ENCODE data around the gene MIF4GD. TPM values are rescaled to one million over a fixed set of nuclear protein-coding genes. Genes with fewer than 3 reads are reported as not detected.

Gene MIF4GD
- polyA plus RNA-seq, 1 donor = 13.1 TPM

DNA sequence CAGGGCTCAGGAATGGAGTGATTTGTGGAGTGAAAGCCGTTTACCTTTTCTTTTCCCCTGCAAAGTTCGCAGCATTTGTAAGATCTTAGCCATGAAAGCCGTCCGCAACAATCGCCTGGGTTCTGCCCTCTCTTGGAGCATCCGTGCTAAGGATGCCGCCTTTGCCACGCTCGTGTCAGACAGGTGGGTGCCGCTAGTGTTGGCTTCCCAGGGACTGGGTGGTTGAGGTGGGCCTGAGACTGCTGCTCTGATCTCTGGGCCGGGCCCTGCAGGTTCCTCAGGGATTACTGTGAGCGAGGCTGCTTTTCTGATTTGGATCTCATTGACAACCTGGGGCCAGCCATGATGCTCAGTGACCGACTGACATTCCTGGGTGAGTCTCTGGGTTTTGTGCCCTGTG, 38.2 kb downstream of the MIF4GD start:
- no peak for DNase-seq

DNA sequence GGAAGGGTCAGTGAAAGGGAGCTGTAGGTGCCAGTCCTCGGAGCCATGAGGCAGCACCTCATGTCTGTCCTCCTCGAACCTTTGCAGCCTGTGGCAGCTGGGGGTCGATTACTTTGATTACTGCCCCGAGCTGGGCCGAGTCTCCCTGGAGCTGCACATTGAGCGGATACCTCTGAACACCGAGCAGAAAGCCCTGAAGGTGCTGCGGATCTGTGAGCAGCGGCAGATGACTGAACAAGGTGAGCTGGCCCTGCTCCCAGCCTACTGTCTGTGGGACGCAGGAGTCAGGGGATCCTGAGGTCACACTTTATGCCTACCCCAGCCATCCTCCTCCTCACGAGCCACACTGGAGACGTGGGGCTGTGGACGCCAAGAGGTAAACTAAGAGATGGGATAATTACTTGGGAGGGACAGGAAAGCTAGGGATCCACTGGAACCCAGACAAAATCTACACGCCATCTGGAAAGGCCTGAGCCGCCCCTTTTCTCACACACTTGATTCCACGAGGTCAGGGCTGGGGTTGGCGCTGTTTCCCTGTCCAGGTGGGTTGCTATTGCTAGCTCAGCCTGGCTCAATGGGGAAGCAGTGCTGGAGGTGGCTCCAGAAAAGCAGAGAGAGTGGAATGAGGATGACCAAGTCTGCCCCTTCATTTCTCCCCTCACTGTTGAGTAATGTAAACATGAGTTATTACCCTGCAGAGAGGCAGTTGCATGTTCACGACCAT, 39.1 kb downstream of the MIF4GD start:
- DNase-seq = no peak

DNA sequence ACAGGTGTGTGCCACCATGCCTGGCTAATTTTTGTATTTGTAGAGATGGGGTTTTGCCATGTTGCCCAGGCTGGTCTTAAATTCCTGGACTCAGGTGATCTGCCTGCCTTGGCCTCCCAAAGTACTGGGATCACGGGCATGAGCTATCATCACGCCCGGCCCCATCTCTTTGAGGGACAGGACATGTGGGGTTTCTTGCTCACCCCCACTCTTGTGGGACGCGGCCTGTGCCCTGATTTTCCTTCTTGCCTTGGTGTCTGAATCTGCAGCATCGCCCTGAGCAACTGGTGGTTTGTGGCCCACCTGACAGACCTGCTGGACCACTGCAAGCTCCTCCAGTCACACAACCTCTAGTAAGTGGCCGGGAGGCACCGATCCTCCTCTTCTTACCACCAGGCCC, 40.0 kb downstream of the MIF4GD start:
- no peak for DNase-seq

DNA sequence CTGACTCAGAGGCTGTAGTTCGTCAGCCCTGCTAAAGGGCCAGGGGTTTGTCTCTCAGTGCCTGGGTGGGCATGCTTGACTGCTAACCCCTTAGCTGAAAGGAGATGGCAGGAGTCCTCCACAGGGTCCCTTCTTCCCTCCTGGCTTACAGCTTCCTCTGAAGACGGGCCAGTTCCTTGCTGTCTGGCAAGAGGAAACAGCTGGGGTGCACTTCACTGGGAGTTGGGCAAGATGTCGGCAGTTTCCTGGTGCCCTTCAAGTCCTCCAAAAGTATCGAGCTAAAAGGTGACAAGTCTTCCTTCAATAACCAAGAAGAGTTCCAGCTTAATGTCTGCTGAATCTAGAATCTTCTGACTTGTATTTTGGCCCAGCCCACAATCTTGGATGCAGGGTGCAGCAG, 42.2 kb downstream of the MIF4GD start:
- no peak for DNase-seq

DNA sequence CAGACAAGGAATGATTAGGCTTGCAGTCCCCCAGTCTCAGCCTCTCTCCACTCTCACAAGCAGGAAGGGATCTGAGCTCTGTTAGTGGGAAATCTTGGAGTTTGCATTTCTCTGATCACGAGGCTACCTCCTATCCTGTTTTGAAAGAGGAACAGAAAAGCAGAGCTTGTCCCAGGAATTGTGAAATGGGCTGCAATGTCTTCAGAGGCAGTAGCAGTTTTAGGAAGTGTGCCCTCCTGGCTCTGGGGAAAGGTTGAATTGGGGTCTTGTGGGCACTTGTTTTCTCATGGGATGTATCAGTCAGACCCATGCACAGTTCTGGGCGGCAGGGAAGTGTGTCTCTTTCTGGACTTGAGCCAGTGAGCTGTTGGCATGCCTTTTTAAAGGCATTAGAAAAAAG, 42.7 kb downstream of the MIF4GD start:
- no peak for DNase-seq

DNA sequence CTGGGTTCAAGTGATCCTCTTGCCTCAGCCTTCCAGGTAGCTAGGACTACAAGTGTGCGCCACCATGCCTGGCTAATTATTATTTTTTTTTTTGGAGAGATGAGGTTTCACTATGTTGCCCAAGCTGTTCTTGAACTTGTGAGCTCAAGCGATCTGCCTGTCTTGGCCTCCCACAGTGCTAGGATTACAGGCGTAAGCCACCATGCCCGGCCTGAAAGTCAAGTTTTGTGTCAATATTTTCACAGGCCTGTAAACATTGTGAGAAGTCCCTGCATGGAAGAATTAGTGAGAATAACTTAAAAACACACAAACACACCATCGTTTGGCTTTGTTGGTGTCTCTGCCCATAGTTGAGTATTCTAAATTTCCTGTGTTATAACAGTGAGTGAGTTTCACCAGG, 43.3 kb downstream of the MIF4GD start:
- DNase-seq = no peak

DNA sequence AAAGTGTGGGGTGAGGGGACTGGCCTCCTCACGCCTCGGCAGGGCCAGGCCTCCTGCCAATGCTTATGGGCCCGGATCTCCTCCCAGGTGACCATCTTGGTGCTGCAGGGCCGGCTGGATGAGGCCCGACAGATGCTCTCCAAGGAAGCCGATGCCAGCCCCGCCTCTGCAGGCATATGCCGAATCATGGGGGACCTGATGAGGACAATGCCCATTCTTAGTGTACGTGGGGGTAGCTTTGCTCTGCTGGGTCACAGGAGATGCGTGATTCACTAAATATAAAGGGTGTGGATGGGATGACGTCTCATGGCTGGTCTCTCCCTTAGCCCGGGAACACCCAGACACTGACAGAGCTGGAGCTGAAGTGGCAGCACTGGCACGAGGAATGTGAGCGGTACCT, 46.0 kb downstream of the MIF4GD start:
- no peak for DNase-seq

DNA sequence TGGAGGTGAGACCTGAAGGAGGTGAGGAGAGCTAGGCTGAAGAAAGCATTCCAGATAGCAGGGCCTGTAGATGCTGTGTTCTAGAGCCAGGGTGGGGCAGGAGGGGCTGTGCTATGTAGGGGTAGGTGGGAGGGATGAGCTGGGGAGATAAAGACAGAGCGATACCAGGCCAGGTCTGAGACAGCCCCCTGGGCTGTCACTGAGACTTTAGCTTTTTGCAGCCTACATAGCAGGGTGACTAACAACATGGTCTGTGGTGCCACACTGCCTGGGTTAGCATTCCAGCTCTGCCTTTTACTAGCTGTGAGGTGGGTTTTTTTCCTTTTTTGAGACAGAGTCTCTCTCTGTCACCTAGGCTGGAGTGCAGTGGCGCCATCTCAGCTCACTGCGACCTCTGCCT, 51.2 kb downstream of the MIF4GD start:
- no peak for DNase-seq

DNA sequence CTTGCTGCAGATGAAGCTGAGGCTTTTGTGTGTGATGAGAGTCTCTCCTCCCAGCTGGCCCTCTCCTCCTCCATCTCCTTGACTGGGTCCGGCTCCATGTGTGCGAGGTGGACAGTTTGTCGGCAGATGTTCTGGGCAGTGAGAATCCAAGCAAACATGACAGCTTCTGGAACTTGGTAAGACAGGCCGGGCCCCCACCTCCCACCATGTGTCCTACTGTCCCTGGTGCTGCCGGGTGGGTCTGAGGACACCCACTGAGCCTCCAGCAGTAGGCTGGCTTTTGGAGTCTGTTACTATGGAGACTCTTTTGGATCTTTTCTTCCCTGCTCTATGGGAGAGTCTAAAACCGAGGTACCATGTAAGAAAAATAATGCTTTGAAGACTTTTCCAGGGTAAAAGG, 52.9 kb downstream of the MIF4GD start:
- DNase-seq = no peak

Other genes starting within 250 kb of the MIF4GD start
- 216 TPM for gene ATP5PD, start 224.3 kb downstream of the MIF4GD start, polyA plus RNA-seq (ENCODE audit: insufficient read length)
- gene KCTD2, start 224.0 kb downstream of the MIF4GD start, polyA plus RNA-seq (ENCODE audit: insufficient read length) = 25.1 TPM
- gene SLC16A5, start 183.3 kb downstream of the MIF4GD start, polyA plus RNA-seq (ENCODE audit: insufficient read length) = 11.2 TPM
- 8.1 TPM for gene ARMC7, start 161.3 kb downstream of the MIF4GD start, polyA plus RNA-seq (ENCODE audit: insufficient read length)
- gene NT5C, start 139.5 kb downstream of the MIF4GD start, polyA plus RNA-seq (ENCODE audit: insufficient read length) = 48.7 TPM
- 374 TPM for gene JPT1, start 116.7 kb downstream of the MIF4GD start, polyA plus RNA-seq (ENCODE audit: insufficient read length)
- 309 TPM for gene SUMO2, start 88.3 kb downstream of the MIF4GD start, polyA plus RNA-seq (ENCODE audit: insufficient read length)
- 40.7 TPM for gene NUP85, start 65.6 kb downstream of the MIF4GD start, polyA plus RNA-seq (ENCODE audit: insufficient read length)
- gene GGA3, start 9.6 kb downstream of the MIF4GD start, polyA plus RNA-seq (ENCODE audit: insufficient read length) = 31.5 TPM
- gene MRPS7, start 9.4 kb downstream of the MIF4GD start, polyA plus RNA-seq (ENCODE audit: insufficient read length) = 57.6 TPM
- gene SLC25A19, start 18.2 kb upstream of the MIF4GD start, polyA plus RNA-seq (ENCODE audit: insufficient read length) = 6.8 TPM
- gene GRB2, start 134.4 kb upstream of the MIF4GD start, polyA plus RNA-seq (ENCODE audit: insufficient read length) = 161 TPM
- gene TMEM94, start 185.4 kb upstream of the MIF4GD start, polyA plus RNA-seq (ENCODE audit: insufficient read length) = 80.0 TPM
- 32.0 TPM for gene CASKIN2, start 244.3 kb upstream of the MIF4GD start, polyA plus RNA-seq (ENCODE audit: insufficient read length)
- 27.0 TPM for gene TSEN54, start 245.3 kb upstream of the MIF4GD start, polyA plus RNA-seq (ENCODE audit: insufficient read length)